Stimulated activated CD4-positive, alpha-beta T cell treated with anti-CD3 and anti-CD28 coated beads, TNF-alpha, amount 100 ng/mL, for 1 hour (primary cell): ENCODE data around the gene LRRFIP2.

Experiments
- DNase-seq, 3 donors: peaks; one replicate each; pipeline ENCODE4 v3.0.0-alpha.2; 2020; ENCODE audit warnings: low read depth in 3 of 3, low spot score in 1 of 3

Gene LRRFIP2

DNA sequence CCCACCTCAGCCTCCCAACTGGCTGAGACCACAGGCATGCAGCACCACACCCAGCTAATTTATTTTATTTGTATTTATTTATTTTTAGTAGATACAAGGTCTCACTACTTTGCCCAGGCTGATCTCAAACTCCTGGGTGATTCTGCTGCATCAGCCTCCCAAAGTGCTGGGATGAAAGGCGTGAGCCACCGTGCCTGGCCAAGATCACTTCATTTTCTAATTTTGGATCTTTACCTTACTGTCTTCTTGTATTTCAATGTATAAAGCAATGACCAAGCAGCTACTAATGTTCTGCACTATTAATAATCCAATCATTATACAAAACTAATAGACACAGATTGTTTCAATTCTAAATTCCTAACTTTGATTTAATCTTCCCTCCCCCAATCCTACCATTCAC, 56.2 kb downstream of the LRRFIP2 start:
- DNase-seq: no peak

DNA sequence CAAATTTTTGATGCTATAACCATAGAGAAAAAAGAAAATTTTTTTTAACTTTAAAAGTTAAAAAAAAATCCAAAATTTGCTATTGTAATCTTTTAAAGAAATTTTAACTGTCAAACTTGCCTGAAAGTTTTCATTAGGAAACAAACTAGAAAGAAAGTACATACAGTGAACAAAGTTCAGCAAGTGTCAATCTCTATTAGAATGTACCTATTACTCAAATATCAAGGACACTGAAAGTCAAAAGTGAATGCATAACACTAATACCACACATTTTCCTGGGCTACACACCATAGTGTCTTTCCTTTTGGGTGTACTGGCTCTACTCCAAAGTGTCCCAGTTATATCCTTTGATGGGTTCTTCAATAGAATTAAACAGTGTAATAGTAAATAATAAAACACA, 56.8 kb downstream of the LRRFIP2 start:
- DNase-seq: no peak

DNA sequence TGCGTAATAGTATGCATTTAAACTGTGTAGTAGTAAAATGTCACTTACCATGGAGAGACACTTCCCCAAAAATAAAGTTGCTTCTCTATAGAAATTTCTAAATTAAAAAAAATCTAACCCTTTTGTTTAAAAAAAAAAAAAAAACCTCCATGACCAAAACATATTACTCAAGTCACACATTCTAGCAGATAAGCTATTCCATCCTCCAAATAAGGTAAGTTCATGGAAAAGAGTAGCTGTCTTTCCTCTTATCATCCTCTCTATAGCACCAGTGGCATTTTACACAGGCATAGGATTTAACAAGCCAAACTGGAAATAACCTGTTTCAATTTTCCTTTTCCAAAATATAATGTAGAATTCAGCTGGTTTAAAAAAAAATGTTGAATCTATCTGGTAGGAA, 57.4 kb downstream of the LRRFIP2 start:
- DNase-seq: no peak

DNA sequence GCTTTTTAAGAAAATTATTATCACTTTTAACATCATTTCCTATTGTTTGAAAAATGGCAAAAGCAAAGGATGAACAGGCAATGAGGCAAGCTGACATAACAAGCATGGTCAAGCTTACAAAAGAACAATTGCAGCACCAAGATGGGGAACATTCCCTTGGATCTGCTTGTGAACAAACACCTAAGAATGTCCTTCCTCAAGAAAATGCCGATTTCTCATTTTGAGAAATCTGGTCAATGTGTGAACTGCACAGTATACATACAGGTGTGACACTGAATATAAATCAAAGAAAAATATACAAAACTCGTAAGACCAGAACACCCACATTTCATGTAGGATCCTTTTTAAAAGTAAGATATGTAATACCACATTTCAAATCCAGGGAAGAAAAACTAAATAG, 58.9 kb downstream of the LRRFIP2 start:
- no peak for DNase-seq

DNA sequence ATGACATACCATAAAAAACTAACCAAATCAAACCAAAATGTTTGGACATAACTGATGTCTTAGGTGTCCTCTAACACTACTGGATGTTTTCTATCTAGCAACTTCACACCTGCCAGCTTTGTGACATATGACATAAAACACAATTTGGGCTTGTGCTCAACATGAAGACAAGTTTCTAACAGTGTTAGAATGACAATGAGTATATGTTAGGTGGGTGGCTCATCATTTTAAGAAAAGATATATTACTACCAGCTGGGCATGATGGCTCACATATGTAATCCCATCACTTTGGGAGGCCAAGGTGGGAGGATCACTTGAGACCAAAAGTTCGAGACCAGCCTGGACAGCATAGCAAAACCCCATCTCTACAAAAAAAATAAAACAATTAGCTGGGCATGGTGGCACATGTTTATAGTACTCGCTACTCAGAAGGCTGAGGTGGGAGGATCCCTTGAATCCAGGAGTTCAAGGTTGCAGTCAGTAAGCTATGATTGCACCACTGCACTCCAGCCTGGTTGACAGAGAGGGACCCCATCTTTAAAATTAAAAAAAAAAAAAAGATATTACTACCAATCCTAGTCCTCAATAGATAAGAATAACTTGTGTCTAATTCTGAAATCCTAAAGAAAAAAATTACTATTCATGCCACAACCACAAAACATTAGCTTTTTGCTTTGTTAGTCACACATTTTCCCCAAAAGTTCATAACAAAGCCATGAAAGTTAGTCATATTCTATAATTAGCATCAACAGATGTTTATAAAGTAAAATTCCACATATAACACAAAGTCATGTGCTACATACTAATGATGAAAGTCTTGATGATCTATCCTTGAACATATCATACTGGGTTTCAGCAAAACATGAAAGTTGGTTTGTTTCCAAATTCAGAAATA, 59.9 kb downstream of the LRRFIP2 start:
- no peak for DNase-seq

DNA sequence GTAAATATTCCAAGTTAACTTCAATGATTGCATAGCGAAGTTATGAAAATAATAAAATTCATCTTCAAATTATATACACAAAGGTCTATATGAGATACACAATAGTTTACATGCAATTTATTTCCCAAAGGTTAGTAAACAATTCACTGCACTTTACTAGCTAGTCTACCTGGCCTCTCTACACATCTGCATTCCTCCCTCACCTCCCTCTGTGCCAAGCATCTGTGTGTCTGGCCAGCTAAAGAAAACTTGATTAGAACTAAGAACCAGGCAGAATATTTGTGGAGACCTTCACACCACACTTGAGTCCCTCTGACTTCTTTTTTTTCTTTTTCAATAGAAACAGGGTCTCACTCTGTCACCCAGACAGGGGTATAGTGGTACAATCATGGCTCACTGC, 61.4 kb downstream of the LRRFIP2 start:
- DNase-seq: no peak

DNA sequence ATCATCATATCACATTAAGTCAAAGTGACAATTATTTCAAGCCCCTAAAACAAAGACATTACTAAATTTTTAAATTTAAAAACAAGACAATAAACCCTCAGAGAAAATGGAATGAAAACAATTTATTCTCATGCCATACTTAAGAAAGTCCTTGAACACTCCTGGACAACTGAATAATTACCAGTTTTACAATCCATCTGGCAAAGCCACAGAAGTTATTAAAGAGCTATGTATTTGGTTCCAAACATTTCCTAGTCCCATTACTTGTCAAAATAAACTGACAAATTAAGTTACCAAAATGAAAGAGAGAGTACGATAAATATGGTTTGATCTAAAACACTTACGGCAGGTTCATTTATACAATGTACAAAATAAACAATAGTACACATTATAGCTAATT, 63.2 kb downstream of the LRRFIP2 start:
- DNase-seq: no peak

DNA sequence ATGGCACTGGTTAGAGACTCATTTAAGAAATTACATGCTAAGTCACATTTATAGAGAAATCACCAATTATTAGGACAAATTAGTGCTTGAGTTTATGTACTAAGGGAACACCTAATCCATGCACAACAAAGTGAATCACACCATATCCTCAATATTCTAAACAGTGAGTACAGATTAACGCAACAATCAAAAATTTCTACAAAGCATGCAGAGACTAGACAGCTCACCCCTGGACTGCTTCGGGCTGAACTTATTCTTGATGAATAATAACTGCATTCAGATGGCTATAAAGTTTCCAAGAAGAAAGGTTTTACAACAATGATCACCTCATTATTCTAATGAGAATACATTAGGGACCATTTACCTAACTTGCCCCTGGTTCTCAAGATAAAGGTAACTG, 66.5 kb downstream of the LRRFIP2 start:
- no peak for DNase-seq

DNA sequence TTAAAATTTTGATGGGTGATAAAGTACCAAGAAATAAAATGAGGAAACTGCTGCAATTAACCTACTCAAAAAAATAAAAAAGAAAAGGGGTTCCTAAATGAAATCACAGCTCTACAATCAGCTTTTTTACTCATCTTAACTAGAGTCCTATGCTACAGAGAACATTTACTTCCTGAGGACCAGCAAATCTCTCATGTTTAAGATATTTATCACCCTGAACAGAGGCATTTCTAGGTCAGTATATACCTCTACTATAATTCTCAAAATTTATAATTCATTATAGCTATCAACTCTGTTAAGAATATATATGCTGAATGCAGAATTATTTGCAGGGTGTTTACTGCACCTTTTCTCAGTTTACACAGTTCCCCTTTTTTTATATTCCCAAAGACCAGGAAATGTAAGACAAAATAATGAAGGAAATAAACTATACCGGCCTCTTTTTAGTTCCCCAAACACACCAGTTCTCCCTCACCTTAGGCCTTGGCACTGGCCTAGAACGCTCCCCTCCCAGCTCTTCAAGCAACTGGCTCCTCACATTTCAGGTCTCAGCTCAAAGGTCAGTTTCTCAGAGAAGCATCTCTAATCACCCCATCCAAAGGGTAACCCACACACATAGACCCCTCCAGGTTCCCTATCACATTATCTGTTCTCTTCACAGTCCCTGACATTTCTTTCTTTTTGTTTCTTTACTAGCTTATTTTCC, 71.1 kb downstream of the LRRFIP2 start:
- DNase-seq: no peak

DNA sequence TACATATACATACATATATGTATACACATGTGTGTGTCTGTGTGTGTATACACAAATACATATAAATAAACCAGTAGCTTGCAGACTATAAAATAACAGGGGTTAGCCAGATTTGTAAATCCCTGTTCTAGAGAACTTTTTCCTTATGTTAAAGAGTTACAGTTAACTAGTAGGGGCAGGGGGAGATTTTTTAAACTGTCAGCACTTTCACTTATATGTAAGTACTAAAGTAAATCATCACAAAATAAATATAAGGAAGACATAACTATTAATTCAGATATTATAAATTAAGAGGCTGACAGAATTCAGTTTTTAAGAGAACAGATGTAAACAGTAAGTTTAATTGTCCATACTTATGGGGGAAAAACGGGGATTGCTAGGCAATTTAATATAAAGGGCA, 74.0 kb downstream of the LRRFIP2 start:
- no peak for DNase-seq

DNA sequence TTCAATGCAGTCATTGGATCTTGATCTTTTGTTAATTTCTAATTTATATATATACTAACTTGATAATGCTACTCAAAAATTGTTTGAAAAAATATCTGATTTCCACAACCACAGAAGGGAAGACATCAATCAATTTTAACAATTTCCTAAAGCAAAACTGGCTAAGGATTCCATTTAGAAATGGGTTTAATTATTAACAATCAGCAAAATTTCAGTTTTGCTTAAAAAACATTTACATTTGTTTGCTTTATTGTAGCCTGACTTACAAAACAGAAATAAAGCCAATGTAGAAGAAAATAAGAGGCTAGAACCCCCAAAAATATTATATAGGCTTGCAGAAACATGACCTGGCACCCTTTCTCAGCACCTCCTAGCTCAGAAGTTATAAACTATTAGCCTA, 74.9 kb downstream of the LRRFIP2 start:
- DNase-seq: no peak

DNA sequence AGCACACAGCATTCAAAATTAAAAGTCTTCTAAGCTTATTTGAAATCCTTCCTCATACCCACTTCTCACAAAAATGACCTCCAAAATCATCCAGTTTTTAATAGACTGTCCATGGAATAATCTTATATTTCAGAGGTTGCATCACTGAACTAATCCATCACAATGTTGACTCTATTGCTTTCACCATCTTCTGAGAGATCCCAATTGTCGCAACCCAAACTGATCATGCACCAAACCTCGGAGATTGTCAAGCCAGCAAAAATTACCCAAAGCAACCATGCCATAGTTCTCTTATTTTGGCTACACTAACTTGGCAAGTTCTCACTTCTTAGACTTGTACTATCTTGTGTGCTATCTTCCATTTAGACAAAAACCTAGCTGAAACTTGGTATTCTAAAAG, 75.5 kb downstream of the LRRFIP2 start:
- no peak for DNase-seq

DNA sequence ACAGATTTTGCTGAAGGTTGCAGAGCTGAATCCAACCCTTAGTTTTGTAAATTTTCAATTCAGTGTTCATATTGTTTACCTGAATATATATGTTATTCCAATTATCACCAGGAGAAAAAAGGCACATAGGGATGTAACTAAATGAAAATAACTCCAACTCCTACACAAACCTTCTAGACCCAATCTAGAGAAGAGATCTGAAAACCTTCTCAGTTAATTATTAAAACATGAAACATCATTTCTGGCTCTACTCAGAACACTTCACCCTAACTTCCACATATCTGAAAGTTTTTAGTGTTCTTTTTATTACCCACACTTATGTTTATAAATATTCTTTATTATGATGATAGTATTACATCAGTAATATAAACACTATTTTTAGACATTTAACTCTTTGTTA, 76.6 kb downstream of the LRRFIP2 start:
- no peak for DNase-seq

DNA sequence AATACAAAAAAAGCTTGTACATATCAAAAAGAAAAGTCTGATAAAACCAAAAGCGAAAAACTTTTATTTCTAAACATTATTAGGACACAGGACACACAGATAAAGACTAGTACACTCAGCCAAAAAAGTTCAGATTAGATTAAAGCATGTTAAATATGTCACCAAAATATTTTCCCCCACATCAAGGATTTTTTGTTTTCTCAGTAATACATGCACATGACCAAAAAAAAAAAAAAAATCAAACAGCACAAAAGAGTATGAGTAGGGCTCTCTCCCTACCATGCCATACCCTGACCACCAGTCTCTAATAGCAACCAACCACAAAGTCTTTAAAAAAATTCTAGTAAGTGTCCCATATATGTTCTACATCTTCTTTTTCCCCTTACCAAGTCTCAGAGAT, 77.4 kb downstream of the LRRFIP2 start:
- no peak for DNase-seq

DNA sequence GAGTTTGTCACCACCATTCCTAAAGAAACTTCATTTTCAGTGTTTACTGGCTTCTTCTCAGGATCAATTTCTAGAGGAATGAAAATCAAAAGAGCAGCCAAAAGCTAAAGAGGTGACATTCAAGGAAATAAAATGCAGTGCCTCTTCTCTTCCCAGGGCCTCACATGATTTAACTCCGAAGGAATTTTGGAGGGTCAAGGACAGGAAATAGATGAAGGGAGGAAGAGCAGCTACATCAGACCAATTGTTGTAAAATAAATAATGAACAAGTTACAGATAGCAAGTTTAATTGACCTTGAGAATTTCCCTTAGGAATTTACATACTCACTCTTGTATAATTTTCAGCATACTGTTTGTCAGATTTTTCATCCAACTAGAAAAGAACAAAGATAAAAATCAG, 78.1 kb downstream of the LRRFIP2 start:
- DNase-seq: no peak

DNA sequence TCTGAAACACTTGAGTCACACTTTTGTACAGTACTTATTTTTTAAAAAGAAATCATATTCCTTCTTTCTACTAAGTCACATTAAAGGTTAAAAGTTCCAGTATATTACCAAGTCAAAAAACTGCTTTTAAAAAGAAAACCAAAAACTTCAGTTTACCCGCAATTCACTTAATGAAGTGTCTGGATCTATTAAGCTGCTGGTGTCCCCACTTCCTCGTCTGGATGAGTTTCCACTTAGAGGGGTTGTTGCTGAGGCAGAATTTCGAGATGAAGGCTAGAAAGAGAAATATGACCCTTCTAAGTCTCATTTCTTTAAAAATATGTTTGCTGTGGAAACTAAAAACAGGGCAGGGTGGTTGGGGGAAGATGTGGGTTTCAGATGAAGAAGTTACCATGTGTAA, 79.7 kb downstream of the LRRFIP2 start:
- no peak for DNase-seq

DNA sequence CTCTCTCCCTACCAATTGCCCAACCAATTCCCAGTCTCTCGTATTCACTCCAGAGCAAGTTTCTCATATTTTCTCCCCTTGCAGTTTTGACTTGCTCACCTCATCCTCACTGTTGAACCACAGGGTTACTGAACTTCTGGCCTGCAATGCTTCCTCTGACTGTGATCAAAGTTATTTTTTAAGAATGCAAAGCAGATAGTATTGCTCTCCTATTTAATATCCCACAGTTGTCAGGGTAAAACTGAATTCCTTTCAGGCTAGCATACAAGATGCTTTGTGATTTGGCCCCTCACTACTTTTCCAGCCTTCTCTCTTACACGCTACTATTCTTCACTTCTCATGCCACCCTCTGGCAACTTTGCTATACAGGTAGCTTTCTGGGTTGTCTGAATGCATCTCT, 80.9 kb downstream of the LRRFIP2 start:
- DNase-seq: no peak

DNA sequence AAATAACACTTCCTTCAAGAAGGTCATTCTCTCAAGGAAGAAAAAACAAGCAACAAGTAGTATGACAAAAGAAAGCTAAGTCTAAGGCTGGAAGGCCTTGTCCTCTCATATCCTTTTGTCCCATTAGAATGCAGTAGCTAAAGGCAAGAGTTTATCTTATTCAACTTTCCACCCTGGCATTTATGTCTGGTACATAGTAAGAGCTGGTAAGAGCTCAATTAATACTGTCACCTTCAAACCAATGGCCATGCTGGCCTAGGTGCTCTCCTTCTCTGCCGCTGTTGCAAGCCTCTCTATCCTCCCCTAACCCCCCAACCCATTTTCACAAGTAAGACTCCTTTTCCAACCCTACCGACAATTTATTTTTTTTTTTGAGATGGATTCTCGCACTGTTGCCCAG, 81.9 kb downstream of the LRRFIP2 start:
- no peak for DNase-seq

DNA sequence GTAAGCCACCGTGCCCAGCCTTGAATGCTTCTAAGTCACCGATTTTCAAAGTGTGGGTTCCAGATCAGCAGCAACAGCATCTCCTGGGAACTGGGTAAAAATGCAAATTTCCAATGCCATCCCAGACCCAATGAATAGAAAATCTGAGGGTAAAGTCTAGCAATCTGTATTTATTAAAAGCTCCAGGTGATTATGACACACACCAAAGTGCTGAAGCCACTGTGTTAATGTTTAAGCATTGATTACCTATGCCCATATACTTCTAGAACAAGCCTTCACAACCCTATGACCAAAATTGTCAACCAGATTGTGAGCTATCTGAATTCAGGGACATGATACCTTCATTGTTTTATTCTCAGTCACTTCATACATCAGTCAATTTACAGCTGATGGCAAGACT, 86.5 kb downstream of the LRRFIP2 start:
- DNase-seq: no peak

DNA sequence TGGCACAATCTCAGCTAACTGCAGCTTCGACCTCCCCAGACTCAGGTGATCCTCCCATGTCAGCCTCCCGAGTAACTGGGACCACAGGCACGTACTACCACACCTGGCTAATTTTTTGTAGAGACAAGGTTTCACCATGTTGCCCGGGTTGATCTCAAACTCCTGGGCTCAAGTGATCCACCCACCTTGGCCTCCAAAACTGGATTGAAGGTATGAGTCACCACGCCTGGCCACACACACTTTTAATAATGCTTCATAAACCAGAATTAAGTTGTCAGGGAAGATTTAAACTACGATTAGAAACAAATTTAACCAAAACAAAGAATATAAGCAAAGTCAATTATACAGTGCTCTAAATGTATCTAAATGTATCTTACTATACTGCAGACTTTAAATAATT, 87.5 kb downstream of the LRRFIP2 start:
- DNase-seq: no peak

DNA sequence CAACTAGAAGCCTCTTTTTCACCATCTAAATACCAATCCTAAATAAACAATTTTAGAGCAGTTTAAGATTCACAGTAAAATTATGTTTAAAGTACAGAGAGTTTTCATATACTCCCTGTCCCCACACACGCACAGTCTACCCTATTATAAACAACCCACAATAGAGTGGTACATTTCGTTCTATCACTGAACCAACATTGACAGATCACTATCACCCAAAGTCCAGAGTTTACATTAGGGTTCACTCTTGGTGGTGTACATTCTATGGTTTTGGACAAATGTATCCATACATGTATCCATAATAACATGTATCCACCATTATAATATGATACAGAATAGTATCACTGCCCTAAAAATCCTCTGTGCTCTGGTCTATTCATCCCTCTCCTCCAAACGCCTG, 92.1 kb downstream of the LRRFIP2 start:
- no peak for DNase-seq

DNA sequence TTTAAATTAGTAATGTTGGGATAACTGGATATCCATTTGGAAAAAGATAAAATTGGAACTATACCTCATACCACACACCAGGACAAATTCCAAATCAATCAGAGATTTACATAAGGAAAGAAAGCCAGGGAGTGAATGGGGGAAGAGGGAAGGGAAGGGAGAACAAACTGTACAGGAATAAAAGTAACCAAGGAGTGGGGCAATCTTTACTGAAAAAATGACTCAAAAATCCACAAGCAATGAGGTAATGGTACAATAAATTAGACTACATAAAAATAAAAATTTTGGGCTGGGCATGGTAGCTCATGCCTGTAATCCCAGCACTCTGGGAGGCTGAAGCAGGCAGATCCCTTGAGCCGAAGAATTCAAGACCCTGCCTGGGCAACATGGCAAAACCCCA, 98.4 kb downstream of the LRRFIP2 start:
- no peak for DNase-seq

DNA sequence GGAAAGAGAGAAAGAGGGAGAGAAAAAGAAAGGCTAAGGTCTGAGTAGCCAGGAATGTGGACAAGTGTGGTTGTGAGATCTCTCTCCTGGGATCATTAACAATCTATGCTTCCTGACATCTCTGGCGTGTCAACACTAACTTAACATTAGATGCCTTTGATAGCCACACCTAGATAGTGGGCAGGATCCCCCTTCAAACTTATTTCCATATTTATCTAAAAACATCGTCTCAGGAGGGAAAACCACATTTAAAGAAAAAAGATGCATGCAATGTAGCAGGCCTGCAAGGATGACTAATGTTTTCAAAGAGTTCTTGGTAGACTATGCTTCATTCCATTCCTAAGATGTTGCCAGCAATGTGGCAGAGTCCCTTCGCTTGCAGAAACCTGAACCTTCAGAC, 100.2 kb downstream of the LRRFIP2 start:
- no peak for DNase-seq
